ENCODE results near the gene MOB3B. TPM values are rescaled to one million over a fixed set of nuclear protein-coding genes. Genes with fewer than 3 reads are reported as not detected.
A peak's percentile ranks its signal among the peaks of the same experiment; 100 is the strongest.

Gene MOB3B
- total RNA-seq, 3 donors from 2014 or later (not counting 1 experiment from before 2014, with no cell fraction given), result 0.23 to 0.30 (median 0.28) TPM

DNA sequence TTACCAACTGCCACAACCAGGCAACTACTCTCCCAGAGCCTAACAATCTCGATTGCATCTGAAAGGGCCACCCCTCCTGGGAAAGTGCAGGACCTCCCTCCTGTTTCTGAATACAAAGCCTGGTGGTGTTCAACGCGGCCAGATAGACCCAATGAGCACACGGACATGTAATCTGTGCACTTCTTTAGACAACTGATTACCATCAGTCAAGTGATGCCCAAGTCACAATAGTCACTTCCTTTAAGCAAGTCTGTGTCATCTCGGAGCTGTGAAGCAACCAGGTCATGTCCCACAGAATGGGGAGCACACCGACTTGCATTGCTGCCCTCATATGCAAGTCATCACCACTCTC lies 42.9 kb upstream of the MOB3B start:
- peak overlapping the region; percentile 100 for H3K4me3 Mint-ChIP-seq
- intact Hi-C loops (cut with micrococcal nuclease), result loop anchor here (1.0 to 10.0 kb wide), 2 partner anchors 43 to 1752 kb away; partner anchors contain the start of gene MOB3B
- no peaks in the 10 kb centered on the region for H3K36me3 ChIP-seq (ENCODE audit: control insufficient read depth, insufficient read depth, low read length)
- H3K9me3 ChIP-seq (ENCODE audit: control insufficient read depth, insufficient read depth, low read length), result peaks cover 2% of the 10 kb centered on the region
- H3K27ac Mint-ChIP-seq, result peak overlapping the region; percentile 97 to 99
- ATAC-seq, result peak; percentile 21 to 63 (median 48)
- peak in 1 of 2 donors; percentile 81 for DNase-seq
- H3K36me3 Mint-ChIP-seq, result no peaks in the 10 kb centered on the region
- H3K4me1 Mint-ChIP-seq, result peaks cover 25 to 26% of the 10 kb centered on the region in 2 donors
- no peaks in the 10 kb centered on the region for H3K27me3 Mint-ChIP-seq (ENCODE audit: low read depth in 2 of 2)
- H3K27me3 ChIP-seq (ENCODE audit: control insufficient read depth, insufficient read depth, low read length), result no peaks in the 10 kb centered on the region
- WGBS (ENCODE audit: insufficient coverage), result 3% methylated on average over 6 of the region's 6 CpGs
- peak overlapping the region; percentile 90 for H3K4me3 ChIP-seq (ENCODE audit: low read length)
- peaks cover 7% of the 10 kb centered on the region for H3K4me1 ChIP-seq (ENCODE audit: control insufficient read depth, insufficient read depth, low read length)
- no peaks in the 10 kb centered on the region for H3K9me3 Mint-ChIP-seq
- peak overlapping the region; percentile 99 for H3K27ac ChIP-seq (ENCODE audit: low read length)
- TF ChIP-seq, protein P1, sequence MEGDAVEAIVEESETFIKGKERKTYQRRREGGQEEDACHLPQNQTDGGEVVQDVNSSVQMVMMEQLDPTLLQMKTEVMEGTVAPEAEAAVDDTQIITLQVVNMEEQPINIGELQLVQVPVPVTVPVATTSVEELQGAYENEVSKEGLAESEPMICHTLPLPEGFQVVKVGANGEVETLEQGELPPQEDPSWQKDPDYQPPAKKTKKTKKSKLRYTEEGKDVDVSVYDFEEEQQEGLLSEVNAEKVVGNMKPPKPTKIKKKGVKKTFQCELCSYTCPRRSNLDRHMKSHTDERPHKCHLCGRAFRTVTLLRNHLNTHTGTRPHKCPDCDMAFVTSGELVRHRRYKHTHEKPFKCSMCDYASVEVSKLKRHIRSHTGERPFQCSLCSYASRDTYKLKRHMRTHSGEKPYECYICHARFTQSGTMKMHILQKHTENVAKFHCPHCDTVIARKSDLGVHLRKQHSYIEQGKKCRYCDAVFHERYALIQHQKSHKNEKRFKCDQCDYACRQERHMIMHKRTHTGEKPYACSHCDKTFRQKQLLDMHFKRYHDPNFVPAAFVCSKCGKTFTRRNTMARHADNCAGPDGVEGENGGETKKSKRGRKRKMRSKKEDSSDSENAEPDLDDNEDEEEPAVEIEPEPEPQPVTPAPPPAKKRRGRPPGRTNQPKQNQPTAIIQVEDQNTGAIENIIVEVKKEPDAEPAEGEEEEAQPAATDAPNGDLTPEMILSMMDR (IDR thresholded peaks at IDR 0.05), result no peak

DNA sequence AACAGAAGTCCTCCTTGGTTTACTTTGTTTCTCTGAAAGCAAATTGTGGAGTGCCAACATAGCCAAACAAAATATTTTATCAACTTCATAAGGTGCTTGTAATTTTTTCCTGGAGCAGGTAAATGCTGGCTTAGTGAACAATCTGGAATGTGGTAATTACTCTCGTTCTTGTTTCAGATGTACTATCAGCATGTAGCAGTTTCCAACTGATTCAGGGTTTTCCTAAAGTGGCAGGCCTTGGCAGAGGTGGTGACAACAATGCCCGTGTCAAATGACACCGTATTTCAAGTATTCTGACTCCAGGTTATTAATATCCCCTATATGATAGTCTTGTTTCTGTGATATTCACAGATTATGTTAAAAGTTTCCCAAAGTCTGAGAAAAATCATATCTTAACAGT lies 42.4 kb upstream of the MOB3B start:
- H3K4me1 ChIP-seq (ENCODE audit: control insufficient read depth, insufficient read depth, low read length), result peaks cover 7% of the 10 kb centered on the region
- Mint-ChIP-seq H3K36me3 (no peaks in the 10 kb centered on the region), H3K4me1 (peaks cover 25 to 26% of the 10 kb centered on the region in 2 donors), H3K27ac (peak overlapping the region; percentile 97 to 99), H3K27me3 (ENCODE audit: low read depth in 2 of 2) (no peaks in the 10 kb centered on the region), H3K9me3 (no peaks in the 10 kb centered on the region), H3K4me3 (peak overlapping the region; percentile 100)
- ATAC-seq (no peak), DNase-seq (peak in 1 of 2 donors; percentile 10)
- peak overlapping the region; percentile 90 for H3K4me3 ChIP-seq (ENCODE audit: low read length)
- 67% methylated on average over 2 of the region's 3 CpGs for WGBS (ENCODE audit: insufficient coverage)
- peak overlapping the region; percentile 99 for H3K27ac ChIP-seq (ENCODE audit: low read length)
- intact Hi-C loops (cut with micrococcal nuclease), result loop anchor here (1.0 to 10.0 kb wide), 2 partner anchors 43 to 1753 kb away; partner anchors contain the start of gene MOB3B
- TF ChIP-seq, protein P1 (IDR thresholded peaks at IDR 0.05), result no peak
- peaks cover 1% of the 10 kb centered on the region for H3K9me3 ChIP-seq (ENCODE audit: control insufficient read depth, insufficient read depth, low read length)
- H3K27me3 ChIP-seq (ENCODE audit: control insufficient read depth, insufficient read depth, low read length), result no peaks in the 10 kb centered on the region
- no peaks in the 10 kb centered on the region for H3K36me3 ChIP-seq (ENCODE audit: control insufficient read depth, insufficient read depth, low read length)

DNA sequence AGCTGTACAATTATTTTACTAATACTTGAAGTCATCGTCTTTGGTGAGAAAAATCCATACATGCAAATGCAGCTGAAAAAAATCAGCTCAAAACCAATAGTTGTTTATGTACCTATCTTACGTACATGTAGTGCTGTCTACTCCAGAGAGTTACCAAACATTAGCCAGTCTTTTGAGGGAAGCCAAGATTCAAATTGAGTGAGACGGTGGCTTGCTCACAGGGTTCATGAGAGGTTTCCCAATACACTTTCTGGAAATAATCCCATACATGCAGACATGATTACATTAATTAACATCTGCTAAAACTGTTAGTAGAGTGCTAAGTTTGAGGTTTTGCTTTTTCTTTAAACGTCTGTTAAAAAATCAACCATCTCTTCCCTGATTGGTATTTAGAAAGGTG lies 41.4 kb upstream of the MOB3B start:
- Mint-ChIP-seq H3K4me3 (no peak overlapping the region), H3K27ac (peak overlapping the region in 1 of 2 donors; percentile 97), H3K9me3 (no peaks in the 10 kb centered on the region), H3K4me1 (peaks cover 25 to 26% of the 10 kb centered on the region in 2 donors), H3K36me3 (no peaks in the 10 kb centered on the region), H3K27me3 (ENCODE audit: low read depth in 2 of 2) (no peaks in the 10 kb centered on the region)
- Histone ChIP-seq H3K27me3 (ENCODE audit: control insufficient read depth, insufficient read depth, low read length) (no peaks in the 10 kb centered on the region), H3K36me3 (ENCODE audit: control insufficient read depth, insufficient read depth, low read length) (peaks cover 5% of the 10 kb centered on the region), H3K4me3 (ENCODE audit: low read length) (no peak overlapping the region), H3K27ac (ENCODE audit: low read length) (no peak overlapping the region), H3K9me3 (ENCODE audit: control insufficient read depth, insufficient read depth, low read length) (no peaks in the 10 kb centered on the region), H3K4me1 (ENCODE audit: control insufficient read depth, insufficient read depth, low read length) (peaks cover 7% of the 10 kb centered on the region)
- ATAC-seq, result no peak
- 100% methylated on average over 3 of the region's 4 CpGs for WGBS (ENCODE audit: insufficient coverage)
- no peak for DNase-seq
- intact Hi-C loops (cut with micrococcal nuclease), result loop anchor here (10.0 kb wide), 1 partner anchor 1754 kb away; no protein-coding TSS in a partner anchor
- TF ChIP-seq, protein P1 (IDR thresholded peaks at IDR 0.05), result no peak

DNA sequence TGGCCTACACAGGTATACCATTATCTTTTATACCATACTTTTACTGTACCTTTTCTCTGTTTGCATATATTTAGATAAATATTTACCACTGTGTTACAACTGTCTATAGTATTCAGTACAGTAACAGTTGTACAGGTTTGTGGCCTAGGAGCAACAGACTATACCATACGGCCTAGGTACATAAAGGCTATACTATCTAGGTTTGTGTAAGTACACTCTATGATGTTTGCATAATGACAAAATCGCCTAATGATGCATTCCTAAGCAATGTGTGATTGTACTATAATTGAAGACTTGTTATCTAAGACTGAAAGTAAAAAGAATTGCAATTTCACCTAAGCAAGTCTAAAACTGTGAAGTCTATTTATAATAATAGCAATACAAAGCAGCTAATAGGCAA lies 39.8 kb upstream of the MOB3B start:
- Histone ChIP-seq H3K27ac (ENCODE audit: low read length) (no peak overlapping the region), H3K4me1 (ENCODE audit: control insufficient read depth, insufficient read depth, low read length) (peaks cover 7% of the 10 kb centered on the region), H3K27me3 (ENCODE audit: control insufficient read depth, insufficient read depth, low read length) (no peaks in the 10 kb centered on the region), H3K9me3 (ENCODE audit: control insufficient read depth, insufficient read depth, low read length) (no peaks in the 10 kb centered on the region), H3K36me3 (ENCODE audit: control insufficient read depth, insufficient read depth, low read length) (peaks cover 5% of the 10 kb centered on the region), H3K4me3 (ENCODE audit: low read length) (no peak overlapping the region)
- H3K4me3 Mint-ChIP-seq, result no peak overlapping the region
- intact Hi-C loops (cut with micrococcal nuclease), result no loop called here
- DNase-seq, result no peak
- no peak for ATAC-seq
- WGBS (ENCODE audit: insufficient coverage), result 77% methylated on average over 2 of the region's 2 CpGs
- TF ChIP-seq, protein P1 (IDR thresholded peaks at IDR 0.05), result no peak
- H3K4me1 Mint-ChIP-seq, result peaks cover 19 to 20% of the 10 kb centered on the region in 2 donors
- no peaks in the 10 kb centered on the region for H3K27me3 Mint-ChIP-seq (ENCODE audit: low read depth in 2 of 2)
- H3K27ac Mint-ChIP-seq, result no peak overlapping the region
- H3K36me3 Mint-ChIP-seq, result no peaks in the 10 kb centered on the region
- no peaks in the 10 kb centered on the region for H3K9me3 Mint-ChIP-seq

Measured in natural killer cell (primary cell).